Measurements from ENCODE around the gene CACYBP.
"Not testable (repeated sequence)": the region's sequence is repeated elsewhere in the genome, so short reads cannot be mapped to it uniquely, and the experiment has no call there.

Gene CACYBP

DNA sequence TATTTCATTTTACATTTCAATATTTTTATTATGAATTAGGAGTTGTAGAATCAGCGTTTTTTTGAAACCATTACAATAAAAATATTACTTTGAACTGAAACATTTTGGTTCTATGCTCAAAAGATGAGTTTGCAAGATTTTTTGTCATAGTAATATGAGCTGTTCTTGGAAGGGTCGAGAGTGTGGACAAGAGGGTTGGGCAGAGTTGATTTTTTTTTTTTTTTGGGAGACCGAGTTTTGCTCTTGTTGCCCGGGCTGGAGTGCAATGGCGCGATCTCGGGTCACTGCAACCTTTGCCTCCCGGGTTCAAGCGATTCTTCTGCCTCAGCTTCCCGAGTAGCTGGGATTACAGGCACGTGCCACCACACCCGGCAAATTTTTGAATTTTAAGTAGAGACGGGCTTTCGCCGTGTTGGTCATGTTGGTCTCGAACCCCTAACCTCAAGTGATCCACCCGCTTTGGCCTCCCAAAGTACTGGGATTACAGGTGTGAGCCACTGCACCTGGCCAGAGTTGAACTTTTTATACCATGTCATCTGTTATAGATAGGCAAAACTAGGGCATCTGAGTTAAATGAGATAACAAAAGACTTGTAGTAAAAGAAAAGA is 3.3 kb downstream of the CACYBP start:
- no peak for DNase-seq (ENCODE audit: low read depth)
- no peak overlapping the region for H3K4me3 ChIP-seq (ENCODE audit: low read depth, low read length)

DNA sequence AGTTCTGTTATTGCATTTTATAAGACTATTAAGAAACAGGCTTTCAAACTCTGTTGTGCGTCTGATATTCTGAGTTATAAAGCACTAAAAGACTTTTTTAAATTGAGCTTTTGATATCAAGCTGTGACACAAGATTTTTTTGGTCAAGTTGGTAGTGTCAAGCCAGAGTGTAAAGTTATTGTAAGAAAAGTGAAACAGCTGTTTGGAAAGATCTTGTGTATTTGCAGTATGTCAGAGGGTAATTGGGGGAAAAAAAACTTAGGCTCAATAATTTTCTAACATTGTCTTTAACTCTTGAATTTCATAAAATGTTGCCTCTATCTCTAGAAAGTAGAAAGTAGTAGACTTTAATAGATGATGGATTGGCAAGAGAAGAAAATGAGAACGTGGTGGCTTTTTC is 3.8 kb downstream of the CACYBP start:
- H3K4me3 ChIP-seq (ENCODE audit: low read depth, low read length): no peak overlapping the region
- DNase-seq (ENCODE audit: low read depth): no peak

DNA sequence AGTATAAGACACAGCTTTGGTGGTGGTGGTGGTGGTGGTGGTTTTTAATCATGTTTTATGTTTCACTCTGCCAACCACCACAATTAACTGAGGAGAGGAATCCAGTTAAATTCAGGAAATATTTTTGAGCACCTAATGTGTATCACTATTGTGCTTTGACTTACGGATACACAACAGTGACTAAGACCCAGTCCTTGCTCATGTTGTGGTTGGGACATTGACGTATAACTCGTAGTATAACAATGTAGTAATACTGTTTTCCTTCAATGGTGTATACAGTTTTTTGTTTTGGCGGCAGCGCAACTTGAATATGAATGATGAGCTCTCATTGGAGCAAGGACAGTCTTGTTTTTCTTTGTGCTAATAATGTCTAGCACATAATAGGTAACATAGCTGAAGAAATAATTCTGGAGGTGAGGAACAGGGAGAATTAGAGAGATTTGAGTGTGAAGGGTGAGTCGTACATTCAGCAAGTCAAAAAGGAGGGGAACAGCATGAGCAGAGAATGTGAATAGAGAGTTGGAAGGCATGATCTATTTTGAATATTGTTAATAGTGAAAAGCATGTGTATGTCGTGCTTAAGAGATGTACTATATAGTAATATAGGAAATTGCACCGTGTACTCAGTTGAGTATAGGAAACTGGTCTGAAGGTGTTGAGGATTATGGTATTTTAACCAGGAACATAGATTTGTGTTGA is 5.5 kb downstream of the CACYBP start:
- H3K4me3 ChIP-seq (ENCODE audit: low read depth, low read length): no peak overlapping the region
- no peak for DNase-seq (ENCODE audit: low read depth)

DNA sequence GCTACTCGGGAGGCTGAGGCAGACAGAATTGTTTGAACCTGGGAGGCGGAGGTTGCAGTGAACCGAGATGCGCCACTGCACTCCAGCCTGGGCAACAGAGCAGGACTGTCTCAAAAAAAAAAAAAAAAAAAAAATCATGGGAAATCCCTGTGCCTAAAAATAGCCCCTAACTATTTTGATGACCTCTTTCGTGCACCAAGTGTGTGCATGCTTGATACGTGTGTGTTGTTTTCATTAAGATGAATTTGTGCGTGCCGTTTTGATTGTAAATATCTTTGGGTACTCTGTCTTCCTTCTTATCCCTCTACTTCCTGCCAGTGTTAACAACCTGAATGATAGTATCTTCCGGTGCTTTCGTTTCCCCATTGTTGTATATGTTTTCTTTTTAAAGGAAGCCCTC is 9.8 kb downstream of the CACYBP start:
- no peak overlapping the region for H3K4me3 ChIP-seq (ENCODE audit: low read depth, low read length)
- no peak for DNase-seq (ENCODE audit: low read depth)

DNA sequence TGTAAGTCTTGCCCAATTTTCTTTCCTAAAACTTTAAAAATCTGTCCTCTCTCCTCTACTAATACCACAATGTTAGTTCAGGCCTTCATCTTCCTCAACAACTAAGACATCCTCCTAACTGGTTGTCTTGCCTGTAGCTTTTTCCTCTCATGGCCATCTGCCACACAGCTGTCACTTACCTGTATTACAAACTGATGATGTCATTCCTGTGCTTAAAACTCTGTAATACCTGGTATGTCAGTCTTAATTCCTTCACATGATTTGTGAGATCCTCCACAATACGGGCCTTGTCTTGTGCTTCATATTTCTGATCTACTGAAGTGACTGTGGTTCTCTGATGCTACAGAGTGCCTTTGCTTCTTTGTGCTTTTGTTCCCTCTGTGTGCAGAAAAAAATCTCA is 13.7 kb downstream of the CACYBP start:
- no peak overlapping the region for H3K4me3 ChIP-seq (ENCODE audit: low read depth, low read length)
- no peak for DNase-seq (ENCODE audit: low read depth)

DNA sequence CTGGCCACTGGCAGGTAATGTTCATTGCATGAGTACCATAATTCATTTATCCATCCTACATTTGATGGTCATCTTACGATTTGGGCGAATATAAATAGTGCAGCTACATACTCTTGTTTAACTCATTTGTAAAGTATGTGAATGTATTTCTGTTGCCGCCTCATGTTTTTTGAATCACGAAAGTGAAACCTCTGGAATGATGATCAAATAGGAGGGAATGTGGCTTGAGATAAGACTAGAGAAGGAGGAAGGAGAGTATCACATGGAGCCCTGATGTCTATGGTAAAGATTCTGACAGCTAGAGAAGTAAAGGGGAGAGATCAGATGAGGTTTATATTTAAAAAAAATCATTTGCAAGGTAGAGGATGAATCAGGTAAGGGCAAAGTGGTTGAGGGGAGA is 15.5 kb downstream of the CACYBP start:
- DNase-seq (ENCODE audit: low read depth): no peak

DNA sequence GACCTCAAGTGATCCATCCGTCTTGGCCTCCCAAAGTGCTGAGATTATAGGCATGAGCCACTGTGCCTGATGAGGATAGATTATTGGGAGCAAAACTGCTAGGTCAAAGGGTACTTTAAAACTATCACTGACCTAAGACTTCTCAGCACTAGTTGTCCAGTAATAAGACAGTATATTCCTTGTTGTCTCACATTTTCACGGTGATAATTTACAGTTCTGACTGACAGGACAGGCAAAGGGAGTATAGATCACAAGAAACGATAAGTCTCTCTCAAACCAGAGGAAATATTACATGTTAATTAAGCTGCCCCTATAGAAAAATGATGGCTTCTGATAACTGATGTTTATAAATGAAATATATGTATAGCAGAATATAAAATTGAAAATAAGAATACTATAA is 19.8 kb downstream of the CACYBP start:
- no peak overlapping the region for H3K4me3 ChIP-seq (ENCODE audit: low read depth, low read length)
- DNase-seq (ENCODE audit: low read depth): no peak

More for the DNA sequence above, 15.5 kb downstream of the CACYBP start:
- no peak overlapping the region for H3K4me3 ChIP-seq (ENCODE audit: low read depth, low read length)

DNA sequence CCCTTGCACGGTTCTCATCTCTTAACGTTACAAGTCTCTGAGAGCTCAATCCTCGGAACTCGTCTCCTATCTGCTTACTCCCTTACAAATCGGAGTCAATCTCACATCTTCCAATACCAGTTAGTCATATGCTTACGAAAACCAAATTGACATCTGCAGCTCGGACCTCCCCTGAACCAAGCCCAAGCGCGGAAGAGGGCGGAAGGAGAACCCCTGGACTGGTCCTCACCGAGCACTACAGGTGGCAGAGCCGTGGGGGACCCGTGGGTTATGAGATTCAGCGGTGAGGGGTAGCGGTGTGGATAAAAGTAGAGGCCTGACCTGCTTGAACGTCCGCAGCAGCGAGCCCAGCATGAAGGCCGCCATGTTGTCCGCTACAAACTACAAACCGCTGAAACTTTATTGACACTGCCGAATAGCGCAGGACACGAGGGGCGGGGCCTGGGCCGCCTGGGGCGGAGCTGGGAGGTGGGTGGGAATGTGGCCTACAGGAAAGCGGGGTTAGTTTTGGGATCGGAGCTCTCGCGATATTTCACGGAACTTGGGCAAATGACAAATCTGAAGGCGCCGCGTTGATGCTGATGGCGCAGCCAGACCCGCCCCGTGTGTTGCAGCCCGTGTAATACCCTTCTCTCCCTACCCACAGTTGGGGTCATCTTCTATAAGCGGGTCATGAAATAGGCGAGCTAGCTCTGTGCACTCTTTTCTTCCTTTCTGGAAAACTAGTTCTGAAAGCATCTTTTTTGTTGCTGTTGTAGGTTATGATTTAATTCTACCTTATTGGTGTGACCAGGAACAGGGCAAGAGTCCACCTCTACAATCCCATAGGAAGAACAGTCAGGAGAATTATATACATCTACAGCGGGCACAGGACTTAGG is 23.5 kb downstream of the CACYBP start, which contains the start of gene MRPS14:
Gene MRPS14 (minus strand): TSS at position 383 of the 879 bp plus-strand sequence. CDS start 17 bp downstream, at position 366.
- peak; percentile 97 for DNase-seq (ENCODE audit: low read depth)
- peak within 1 kb of the TSS; percentile 96 for H3K4me3 ChIP-seq (ENCODE audit: low read depth, low read length)

DNA sequence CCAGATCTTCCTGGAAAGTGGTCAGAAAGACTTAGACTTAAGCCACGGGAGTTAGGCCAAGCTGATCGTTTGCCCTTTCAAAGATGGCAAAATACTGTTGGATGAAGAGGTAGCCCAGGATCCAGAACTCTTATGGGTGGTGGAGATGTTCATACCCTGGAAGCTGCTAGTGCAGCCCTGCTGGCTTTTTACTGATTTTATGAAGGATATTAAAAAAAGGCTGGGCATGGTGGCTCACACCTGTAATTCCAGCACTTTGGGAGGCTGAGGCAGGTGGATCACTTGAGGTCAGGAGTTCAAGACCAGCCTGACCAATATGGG is 24.1 kb downstream of the CACYBP start:
- H3K4me3 ChIP-seq (ENCODE audit: low read depth, low read length): peak overlapping the region; percentile 96
- not testable (repeated sequence) for DNase-seq (ENCODE audit: low read depth)

DNA sequence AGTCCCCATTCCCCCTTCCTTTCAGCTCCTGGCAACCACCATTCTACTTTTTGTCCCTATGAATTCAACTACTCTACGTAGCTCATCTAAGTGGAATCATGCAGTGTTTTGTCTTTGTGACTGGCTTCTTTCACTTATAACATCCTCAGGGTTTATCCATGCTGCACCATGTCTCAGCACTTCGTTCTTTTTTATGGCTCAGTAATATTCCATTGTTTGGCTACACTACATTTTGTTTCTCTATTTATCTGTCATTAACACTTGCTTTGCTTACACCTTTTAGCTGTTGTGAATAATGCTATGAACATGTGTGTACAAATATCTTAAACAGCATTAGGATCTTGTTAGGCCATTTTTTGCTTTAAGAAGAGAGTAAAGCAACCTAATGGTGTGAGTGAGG is 25.0 kb downstream of the CACYBP start:
- DNase-seq (ENCODE audit: low read depth): no peak

DNA sequence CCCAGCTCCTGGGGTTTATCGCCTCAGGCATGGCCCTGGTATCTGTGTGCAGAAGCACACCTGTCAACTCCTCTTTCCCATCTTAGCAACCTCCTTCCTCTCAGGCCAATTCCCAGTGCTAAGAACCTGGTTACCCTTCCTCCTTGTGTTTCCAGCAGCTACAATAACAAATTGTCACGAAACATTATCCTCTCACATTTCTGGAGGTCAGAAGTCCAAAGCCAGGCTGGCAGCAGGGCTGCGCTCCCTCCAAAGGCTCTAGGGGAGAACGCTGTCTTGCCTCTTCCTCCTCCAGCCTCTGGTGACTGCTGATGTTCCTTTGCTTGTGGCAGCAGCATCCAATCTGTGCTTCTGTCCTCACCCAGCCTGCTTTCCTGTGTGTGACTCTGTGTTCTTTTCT is 34.2 kb downstream of the CACYBP start:
- no peak for DNase-seq (ENCODE audit: low read depth)
- H3K4me3 ChIP-seq (ENCODE audit: low read depth, low read length): no peak overlapping the region

More for the DNA sequence above, 25.0 kb downstream of the CACYBP start:
- no peak overlapping the region for H3K4me3 ChIP-seq (ENCODE audit: low read depth, low read length)

DNA sequence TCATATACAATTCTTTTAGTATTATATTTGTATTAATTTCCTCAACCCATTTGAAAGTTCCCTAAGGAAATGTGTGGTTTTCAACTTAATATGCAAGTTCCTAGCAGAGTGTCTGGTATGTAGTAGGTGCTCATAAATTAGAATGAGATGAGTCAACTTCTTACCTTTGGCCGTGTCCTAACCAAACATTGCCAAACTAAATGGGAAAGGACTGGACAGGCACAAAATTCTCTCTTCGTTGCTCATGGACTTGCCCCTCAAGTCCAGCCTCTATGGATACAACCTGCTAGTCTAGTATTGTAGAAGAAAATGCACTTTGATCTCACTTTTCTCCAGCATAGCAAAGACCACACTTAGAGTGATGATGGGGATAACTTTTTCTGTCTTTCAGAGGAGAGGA is 35.0 kb downstream of the CACYBP start:
- no peak for DNase-seq (ENCODE audit: low read depth)

DNA sequence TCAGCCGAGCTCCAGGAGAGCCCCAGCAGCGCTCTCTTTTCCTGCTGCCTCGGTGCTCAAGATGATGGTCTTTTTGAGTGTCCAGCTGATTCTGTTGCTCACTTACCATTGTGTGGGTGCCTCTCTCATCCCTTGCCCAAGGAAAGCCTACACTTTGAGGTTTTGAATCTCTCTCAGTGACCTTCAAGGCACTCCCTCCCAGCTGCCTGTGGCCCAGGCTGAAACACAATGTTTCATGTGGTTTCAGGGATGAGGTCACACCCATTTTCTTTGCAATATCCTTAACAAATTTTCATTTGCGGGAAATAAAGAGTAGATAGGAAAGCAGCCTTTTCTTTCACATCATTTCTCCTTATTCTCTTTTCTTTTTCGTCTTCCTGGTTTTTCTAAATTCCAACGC is 36.1 kb downstream of the CACYBP start:
- DNase-seq (ENCODE audit: low read depth): no peak

More for the DNA sequence above, 35.0 kb downstream of the CACYBP start:
- no peak overlapping the region for H3K4me3 ChIP-seq (ENCODE audit: low read depth, low read length)

DNA sequence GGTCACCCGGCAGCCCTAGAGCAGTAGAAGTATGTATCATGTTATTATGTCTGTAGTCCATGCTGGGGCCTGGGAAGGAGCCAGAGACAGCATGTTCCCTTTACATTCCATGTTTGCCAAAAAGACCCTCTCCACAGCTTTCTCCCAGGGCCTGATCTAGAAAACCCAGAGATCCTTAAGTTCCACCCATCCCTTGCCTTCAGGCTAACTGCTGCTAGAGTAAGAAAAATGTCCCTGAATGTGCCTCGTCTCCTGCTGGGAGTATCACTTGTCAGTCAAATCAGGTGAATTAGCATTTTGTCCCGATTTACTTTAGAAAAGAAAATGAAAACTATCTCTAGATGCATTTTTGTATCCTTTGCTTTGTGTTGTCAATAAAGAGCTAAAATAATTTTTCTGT is 36.7 kb downstream of the CACYBP start:
- H3K4me3 ChIP-seq (ENCODE audit: low read depth, low read length): no peak overlapping the region
- no peak for DNase-seq (ENCODE audit: low read depth)

More for the DNA sequence above, 36.1 kb downstream of the CACYBP start:
- H3K4me3 ChIP-seq (ENCODE audit: low read depth, low read length): no peak overlapping the region

DNA sequence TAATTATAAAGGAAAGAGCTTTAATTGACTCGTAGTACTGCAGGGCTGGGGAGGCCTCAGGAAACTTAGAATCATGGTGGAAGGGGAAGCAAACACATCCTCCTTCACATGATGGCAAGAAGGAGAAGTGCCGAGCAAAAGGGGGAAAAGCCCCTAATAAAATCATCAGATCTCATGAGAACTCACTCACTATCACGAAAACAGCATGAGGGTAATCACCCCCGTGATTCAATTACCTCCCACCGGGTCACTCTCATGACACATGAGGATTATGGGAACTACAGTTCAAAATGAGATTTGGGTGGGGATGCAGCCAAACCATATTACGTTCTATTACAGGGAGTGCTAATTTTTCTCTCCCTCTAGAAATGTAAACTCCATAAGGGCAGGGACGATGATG is 37.7 kb downstream of the CACYBP start:
- no peak overlapping the region for H3K4me3 ChIP-seq (ENCODE audit: low read depth, low read length)
- DNase-seq (ENCODE audit: low read depth): no peak

DNA sequence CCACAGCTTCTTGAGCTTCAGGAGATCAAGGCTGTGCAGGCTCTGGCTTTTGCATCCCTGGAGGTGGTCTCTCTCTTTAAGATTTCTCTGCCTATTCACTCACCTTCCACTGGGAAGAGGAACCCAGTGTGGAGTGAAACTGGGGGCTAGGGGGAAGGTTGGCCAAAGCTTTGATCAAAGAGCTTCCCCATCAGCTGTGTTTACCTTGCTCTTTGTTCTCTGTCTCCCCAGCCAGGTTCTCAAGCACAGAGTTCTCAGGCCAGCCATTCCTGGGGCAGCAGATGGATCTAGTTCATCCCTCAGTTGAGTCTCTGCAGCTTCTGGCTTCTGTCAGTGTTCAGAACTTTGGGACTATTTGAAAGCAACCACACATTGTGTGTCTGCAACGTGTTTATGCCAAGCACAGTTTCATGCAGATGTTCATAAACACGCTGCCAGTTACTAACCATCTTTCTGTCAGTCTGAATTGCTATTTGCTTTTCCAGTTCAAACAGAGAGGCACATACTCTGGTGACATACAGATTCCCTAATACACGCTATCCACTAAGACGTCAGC is 40.7 kb downstream of the CACYBP start:
- no peak overlapping the region for H3K4me3 ChIP-seq (ENCODE audit: low read depth, low read length)
- DNase-seq (ENCODE audit: low read depth): no peak

DNA sequence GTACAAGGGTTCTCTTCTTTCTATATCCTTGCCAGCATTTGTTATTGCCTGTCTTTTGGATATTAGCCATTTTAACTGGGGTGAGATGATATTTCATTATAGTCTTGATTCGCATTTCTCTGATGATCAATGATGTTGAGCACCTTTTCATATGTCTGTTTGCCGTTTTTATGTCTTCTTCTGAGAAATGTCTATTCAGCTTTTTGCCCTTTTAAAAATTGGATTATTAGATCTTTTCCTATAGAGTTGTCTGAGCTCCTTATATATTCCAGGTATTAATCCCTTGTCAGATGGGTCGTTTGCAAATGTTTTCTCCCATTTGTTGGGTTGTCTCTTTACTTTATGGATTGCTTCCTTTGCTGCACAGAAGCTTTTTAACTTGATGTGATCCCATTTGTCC is 42.9 kb downstream of the CACYBP start:
- DNase-seq (ENCODE audit: low read depth): no peak
- no peak overlapping the region for H3K4me3 ChIP-seq (ENCODE audit: low read depth, low read length)

DNA sequence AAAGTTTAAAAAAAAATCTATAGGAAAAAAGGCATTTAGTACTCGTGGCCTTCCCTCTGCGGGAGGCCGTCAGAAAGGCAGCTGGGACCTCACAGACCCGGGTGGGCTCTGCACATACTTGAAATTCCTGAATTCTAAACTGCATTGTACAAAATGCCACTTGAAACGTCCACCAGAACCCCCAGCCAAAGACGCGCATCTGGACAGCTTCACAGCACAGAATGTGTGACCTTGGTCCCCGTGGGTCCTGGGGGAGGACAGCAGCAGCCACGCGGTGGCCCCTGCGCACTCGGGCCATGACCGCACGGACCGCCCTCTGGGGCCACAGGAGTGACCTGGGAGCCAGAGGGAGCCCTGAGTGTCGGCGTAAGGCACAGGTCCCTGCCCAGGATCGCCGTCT is 44.1 kb downstream of the CACYBP start:
- no peak overlapping the region for H3K4me3 ChIP-seq (ENCODE audit: low read depth, low read length)
- no peak for DNase-seq (ENCODE audit: low read depth)

DNA sequence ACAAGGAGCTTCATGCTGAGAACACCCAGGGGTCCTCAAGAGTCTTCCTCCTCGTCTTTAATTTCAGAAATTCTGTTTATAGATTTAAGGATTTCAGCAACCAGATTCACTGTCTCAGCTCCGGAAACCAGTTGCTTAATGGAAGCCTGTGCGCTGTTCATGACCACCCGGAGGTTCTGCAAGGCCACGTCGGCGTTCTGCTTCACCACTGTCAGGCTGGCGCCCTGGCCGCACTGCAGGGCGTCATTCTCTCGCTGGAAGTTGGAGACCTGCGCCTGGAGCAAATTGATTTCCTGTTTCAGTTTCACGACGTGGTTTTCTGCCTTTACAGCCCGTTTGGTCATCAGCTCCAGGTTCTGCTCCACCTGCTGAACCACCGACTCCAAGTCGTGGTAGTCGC is 44.8 kb downstream of the CACYBP start:
- DNase-seq (ENCODE audit: low read depth): not testable (repeated sequence)

DNA sequence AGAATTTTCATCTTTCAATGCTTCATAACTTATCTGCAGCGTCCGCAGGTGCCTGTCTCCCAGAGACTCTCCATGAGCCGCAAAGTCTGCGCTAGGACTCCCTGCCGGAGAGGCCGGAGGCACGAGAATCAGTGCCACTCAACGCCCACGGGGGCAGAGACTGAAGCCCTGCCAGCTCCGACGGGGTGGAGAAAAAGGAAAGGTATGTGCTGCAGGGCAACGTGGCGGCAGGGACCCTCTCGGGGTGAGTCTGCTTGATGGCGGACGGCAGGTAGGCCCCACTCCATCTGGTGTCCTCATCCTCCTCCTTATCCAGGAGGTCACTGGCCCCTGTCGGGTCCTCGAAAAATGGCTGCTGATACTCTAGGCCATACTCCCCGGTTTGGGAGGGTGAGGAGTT is 45.4 kb downstream of the CACYBP start:
- H3K4me3 ChIP-seq (ENCODE audit: low read depth, low read length): no peak overlapping the region
- no peak for DNase-seq (ENCODE audit: low read depth)

More for the DNA sequence above, 44.8 kb downstream of the CACYBP start:
- H3K4me3 ChIP-seq (ENCODE audit: low read depth, low read length): not testable (repeated sequence)
